Glomerular visceral epithelial cell (primary cell): ENCODE measurements around the gene FGB.
"Not testable (repeated sequence)": the region's sequence is repeated elsewhere in the genome, so short reads cannot be mapped to it uniquely, and the experiment has no call there.

Source experiments
- DNase-seq: peaks from one replicate; pipeline ENCODE4 v3.0.0-alpha.2; 2016; ENCODE audit errors: extremely low spot score

Gene FGB

GRCh38 chr4:154566639-154567204, 3.9 kb downstream of the FGB start:
- peak; percentile 46 for DNase-seq

DNA sequence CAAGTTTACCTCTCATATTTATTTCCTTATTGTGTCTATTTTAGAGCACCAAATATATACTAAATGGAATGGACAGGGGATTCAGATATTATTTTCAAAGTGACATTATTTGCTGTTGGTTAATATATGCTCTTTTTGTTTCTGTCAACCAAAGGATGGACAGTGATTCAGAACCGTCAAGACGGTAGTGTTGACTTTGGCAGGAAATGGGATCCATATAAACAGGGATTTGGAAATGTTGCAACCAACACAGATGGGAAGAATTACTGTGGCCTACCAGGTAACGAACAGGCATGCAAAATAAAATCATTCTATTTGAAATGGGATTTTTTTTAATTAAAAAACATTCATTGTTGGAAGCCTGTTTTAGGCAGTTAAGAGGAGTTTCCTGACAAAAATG, 6.2 kb downstream of the FGB start:
- DNase-seq = no peak

GRCh38 chr4:154569584-154569983, 6.8 kb downstream of the FGB start:
- no peak for DNase-seq

GRCh38 chr4:154573190-154573870, 10.5 kb downstream of the FGB start:
- DNase-seq = no peak

- DNase-seq = no peak
These were observed 11.5 kb downstream of the FGB start for GRCh38 chr4:154574311-154574710.

- no peak for DNase-seq
These were observed 14.5 kb downstream of the FGB start for GRCh38 chr4:154577324-154577723.

GRCh38 chr4:154578919-154579318, 16.1 kb downstream of the FGB start:
- no peak for DNase-seq

DNA sequence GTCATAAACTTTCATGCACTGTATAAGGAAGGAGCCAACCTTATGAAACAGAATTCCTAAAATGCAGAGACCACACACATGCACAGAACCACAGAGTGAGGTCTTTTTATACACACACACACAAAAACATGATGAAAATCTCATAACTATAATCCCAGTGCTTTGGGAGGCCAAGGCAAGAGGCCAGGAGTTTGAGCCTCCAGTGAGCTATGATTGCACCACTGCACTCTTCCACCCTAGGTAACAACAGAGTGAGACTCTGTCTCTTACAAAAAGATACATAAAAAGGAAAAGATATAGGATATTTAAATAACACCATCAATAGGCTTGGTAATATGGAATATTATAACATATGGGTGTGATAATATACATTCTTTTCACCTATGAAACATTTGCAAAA, 17.1 kb downstream of the FGB start:
- no peak for DNase-seq

GRCh38 chr4:154582723-154583122, 19.9 kb downstream of the FGB start:
- DNase-seq = no peak

- no peak for DNase-seq
These were observed 20.4 kb downstream of the FGB start for GRCh38 chr4:154583230-154583629.

- no peak for DNase-seq
These were observed 20.9 kb downstream of the FGB start for GRCh38 chr4:154583677-154584076.

- DNase-seq = no peak
These were observed 21.4 kb downstream of the FGB start for GRCh38 chr4:154584259-154584658.

DNA sequence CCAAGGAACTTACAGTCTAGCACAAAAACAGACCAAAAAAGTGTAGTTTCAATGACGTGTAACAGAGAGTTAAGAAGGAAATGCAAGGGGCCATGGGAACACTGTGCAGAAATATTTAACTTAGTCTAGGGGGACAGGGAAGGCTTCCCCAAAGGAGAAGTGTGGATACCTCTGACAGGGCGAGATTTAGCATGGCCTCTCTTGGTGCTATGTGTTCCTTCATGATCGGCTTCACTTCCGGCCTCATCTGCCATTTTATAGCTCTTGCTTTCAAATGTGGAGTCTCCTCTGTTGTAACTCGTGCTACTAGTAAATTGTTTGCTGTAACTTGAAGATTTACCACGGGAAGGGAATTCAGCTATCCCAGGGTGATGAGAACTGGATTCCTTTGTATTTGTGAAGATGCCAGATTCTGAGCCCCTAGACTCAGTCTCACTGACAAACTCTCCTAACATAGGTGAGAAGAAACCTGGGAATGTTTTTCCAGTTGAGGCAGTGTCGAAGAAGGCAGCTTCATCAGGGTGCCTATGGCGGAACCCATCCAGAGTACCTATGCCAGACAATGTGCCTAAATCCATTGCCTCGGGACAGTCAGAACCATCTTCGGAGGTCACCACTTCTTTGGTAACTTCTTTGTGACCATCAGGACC, 22.7 kb downstream of the FGB start:
- no peak for DNase-seq

DNA sequence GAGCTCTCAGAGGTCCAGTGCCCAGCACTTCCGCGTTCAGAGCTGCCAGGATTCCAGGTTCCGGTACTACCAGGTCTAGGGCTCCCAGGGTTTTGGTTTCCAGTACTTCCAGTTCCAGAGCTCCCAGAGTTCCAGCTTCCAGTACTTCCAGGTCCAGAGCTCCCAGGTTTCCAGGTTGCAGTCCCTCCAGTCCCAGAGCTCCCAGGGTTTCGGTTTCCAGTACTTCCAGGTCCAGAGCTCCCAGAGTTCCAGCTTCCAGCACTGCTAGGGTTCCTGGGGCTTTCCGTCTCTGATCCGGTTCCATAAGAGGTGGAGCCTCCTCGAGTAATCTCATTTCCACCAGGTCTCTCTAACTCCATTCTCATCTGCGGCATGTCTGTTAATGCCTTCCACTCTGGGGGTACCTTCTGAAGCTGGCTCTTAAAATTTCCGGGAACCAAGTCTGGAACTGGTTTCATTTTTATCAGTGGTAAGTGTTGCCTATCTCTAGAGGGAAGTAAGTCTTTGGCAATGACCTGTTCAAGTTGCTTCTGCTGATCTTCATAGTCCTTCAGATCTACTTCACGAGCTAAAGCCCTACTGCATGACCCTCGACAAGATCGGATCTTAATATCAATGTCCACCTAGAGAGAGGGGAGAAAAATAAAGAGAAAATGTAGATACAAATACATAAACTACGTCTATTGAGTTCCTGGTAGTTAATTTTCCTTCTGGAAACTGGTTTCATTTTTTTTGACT, 23.7 kb downstream of the FGB start:
- DNase-seq = no peak

GRCh38 chr4:154588198-154588597, 25.4 kb downstream of the FGB start:
- DNase-seq = no peak

- no peak for DNase-seq
These were observed 26.7 kb downstream of the FGB start for GRCh38 chr4:154589296-154590197.

DNA sequence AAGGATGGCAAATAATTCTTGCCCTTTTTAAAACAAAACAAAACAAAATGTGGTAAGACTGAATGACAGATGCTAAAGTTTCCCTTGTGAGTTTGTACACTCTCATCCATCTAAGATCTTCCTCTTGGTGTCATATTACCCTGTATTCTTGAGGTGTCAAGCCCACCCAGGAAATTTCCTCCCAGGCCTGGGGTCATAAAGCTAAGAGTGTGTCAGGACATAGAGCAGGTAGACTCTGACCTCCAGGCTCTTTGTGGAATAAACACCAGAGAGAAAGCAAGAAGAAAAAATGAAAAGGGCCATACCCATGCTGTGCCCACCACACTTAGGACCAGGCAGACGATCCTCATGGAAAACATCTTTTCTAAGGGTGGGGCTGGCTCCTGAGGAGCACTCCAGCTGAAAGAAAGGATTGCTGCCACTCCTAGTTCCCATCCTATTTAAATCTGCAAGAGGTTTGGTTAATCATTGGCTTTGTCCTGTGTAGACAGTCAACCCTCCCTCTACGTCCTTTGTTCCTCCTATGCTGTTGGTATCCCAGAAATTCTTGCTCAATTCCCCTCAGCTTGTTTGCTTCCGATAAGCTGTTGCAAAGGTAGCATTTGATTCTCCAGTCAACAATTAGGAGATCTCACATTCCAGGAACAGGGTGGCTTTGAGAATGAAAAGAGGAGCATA, 27.7 kb downstream of the FGB start, which contains the start of gene FGA:
FGA (minus strand) TSS at position 414 of the 678 bp plus-strand sequence; CDS start at position 359, 55 bp downstream.
- DNase-seq = no peak

GRCh38 chr4:154591890-154592289, 29.1 kb downstream of the FGB start:
- DNase-seq = no peak

GRCh38 chr4:154593868-154594267, 31.1 kb downstream of the FGB start:
- no peak for DNase-seq

DNA sequence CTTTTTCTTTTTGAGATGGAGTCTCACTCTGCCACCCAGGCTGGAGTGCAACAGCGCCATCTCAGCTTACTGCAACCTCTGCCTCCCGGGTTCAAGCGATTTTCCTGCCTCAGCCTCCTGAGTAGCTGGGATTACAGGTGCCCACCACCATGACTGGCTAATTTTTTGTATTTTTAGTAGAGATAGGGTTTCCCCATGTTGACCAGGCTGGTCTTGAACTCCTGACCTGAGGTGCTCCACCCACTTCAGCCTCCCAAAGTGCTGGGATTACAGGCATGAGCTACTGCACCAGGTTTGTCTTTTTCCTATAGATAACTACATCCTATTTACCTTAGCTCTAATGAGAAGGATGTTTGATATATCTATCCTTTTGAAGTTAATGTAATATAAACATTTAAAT, 31.5 kb downstream of the FGB start:
- not testable (repeated sequence) for DNase-seq

DNA sequence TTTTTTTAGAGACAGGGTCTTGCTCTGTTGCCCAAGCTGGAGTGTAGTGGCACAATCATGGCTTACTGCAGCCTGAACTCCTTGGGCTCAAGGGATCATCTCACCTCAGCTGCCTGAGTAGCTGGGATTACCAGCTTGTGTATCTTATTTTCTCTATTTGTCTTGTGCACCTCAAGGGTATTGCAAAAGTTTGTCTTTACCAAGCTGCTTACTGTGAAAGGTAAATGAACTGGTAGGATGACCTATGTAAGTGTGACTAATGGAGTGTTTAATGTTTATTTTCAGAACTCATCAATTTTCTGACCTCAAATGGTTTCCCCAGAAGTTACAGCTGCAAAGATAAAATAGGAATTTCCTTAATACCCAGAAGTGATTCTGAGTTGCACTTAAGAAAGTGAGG, 33.0 kb downstream of the FGB start:
- DNase-seq = peak; percentile 9
